ENCODE measurements around the gene KNL1. TPM values are rescaled to one million over a fixed set of nuclear protein-coding genes. Genes with fewer than 3 reads are reported as not detected.

The KNL1 gene
- total RNA-seq, 1 donor from 2014 or later, result 1.5 TPM

DNA sequence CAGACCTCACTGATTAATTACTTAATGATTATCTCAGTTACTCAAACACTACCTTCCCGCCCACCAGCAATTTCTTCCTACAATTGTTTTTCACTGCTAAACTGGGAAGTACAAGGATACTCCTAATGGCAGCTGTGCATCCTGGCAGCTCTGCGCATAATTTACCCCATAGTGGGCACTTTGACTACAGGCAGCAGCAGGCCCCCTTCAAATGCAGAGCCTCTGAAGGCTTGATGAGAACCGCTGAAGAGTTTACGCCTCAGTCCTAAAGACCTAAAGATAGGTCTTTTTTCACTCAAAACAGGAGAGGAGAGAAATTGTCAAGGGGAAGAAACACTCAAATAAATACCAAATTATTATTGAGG, 39.9 kb upstream of the KNL1 start:
- peaks cover 57% of the 10 kb centered on the region for H3K36me3 ChIP-seq
- no peaks in the 10 kb centered on the region for H3K27me3 ChIP-seq (ENCODE audit: low read depth)
- H3K27ac ChIP-seq, result no peak overlapping the region
- no peak for TF ChIP-seq CTCF (IDR thresholded peaks at IDR 0.05)
- DNase-seq (no peak), ATAC-seq (no peak)
- intact Hi-C loops (cut with DNase I), result no loop called here
- no peaks in the 10 kb centered on the region for H3K9me3 ChIP-seq
- no peak overlapping the region for H3K4me3 ChIP-seq
- peaks cover 6% of the 10 kb centered on the region for H3K4me1 ChIP-seq

DNA sequence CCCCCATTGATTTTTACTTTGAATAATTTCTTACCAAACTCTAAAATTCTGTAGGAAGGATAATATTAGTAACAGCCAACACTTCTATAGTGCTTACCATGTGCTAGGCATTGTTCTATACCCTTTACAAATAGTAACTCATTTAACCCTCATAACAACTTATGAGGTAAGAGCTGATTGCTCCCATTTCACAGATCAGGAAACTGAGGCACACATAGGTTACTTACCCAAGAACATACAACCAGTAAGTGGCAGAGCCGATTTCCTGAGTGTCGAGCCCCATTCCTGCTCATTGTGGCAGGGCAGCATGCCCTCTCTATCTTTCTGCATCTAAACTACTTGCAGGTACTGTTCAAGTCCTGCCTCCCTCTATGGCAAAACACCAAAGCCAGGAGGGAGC, 38.2 kb upstream of the KNL1 start:
- no peak for TF ChIP-seq CTCF (IDR thresholded peaks at IDR 0.05)

DNA sequence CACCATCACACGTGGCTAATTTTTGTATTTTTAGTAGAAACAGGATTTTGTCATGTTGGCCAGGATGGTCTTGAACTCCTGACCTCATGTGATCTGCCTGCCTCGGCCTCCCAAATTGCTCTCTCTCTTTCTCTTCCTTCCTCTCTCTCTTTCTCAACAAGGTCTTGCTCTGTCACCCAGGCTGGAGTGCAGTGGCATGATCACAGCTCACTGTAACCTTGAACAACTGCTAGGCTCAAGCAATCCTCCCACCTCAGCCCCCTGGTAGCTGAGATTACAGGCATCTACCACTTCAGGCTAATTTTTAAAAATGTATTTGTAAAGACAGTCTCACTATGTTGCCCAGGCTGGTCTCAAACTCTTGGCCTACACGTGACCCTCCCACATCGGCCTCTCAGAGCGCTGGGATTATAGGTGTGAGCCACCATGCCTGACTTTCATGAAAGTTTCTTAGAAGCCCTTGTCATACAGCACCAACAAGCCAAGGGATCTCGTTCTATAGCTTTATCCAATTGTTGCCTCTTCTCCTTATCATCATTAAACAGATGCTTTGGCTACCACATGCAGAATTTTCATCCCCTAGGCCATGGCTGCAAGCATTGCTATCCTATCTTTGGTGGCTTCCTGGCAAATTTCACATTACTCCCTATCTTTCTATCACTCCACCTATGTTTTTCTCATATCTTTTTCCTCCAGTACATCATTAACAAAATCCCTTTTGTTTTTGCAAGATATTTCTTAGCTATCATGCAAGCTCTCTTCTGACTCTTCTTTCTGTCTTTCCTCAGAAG, 34.9 kb upstream of the KNL1 start:
- intact Hi-C loops (cut with DNase I), result no loop called here
- ATAC-seq (no peak), DNase-seq (no peak)
- Histone ChIP-seq H3K9me3 (no peaks in the 10 kb centered on the region), H3K27me3 (ENCODE audit: low read depth) (no peaks in the 10 kb centered on the region), H3K36me3 (peaks cover 32% of the 10 kb centered on the region), H3K27ac (no peak overlapping the region), H3K4me3 (no peak overlapping the region), H3K4me1 (peaks cover 12% of the 10 kb centered on the region)
- no peak for TF ChIP-seq CTCF (IDR thresholded peaks at IDR 0.05)

More for the DNA sequence above, 38.2 kb upstream of the KNL1 start:
- Histone ChIP-seq H3K36me3 (peaks cover 46% of the 10 kb centered on the region), H3K27me3 (ENCODE audit: low read depth) (no peaks in the 10 kb centered on the region), H3K9me3 (no peaks in the 10 kb centered on the region), H3K4me3 (no peak overlapping the region), H3K27ac (no peak overlapping the region), H3K4me1 (no peaks in the 10 kb centered on the region)
- DNase-seq, result no peak
- intact Hi-C loops (cut with DNase I), result no loop called here
- ATAC-seq, result no peak

DNA sequence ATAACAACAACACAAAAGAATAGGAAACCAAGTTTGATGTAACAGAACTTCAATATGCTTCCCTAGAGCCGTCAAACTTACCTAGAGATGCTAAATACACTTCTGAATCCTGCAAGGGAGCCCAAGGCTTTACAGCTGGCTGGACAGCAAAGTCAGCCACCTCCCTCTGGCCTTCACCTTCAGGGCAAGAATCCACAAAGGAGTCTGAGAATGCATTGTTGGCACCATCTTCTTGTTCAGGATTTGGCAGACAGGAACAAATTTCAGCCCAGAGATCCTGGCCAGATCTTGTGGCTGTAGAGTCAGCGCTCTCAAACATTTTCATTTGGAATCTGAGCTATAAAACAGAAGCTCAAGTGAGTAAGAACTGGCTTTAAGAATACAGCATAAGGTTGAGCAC, 31.4 kb upstream of the KNL1 start:
- no peak overlapping the region for H3K27ac ChIP-seq
- intact Hi-C loops (cut with DNase I), result no loop called here

DNA sequence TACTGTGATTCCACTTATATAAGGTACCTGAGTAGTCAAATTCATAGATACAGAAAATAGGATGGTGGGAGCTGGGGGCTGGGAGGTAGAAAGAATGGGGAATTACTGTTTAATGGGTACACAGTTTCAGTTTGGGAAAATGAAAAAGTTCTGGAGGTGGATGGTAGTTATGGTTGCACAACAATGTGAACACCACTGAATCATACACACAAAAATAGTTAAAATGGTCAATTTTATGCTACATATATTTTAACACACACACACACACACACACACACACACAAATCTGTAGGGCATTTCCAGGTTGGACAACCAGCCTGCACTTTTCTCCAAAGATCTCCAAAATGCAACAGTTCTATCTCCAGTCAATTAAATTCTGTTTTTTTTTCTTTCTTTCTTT, 30.6 kb upstream of the KNL1 start:
- ATAC-seq, result no peak
- Histone ChIP-seq H3K27ac (no peak overlapping the region), H3K9me3 (no peaks in the 10 kb centered on the region), H3K4me3 (no peak overlapping the region), H3K4me1 (peaks cover 14% of the 10 kb centered on the region), H3K36me3 (peaks cover 10% of the 10 kb centered on the region), H3K27me3 (ENCODE audit: low read depth) (no peaks in the 10 kb centered on the region)
- no peak for DNase-seq
- TF ChIP-seq CTCF (IDR thresholded peaks at IDR 0.05), result no peak
- intact Hi-C loops (cut with DNase I), result no loop called here

More for the DNA sequence above, 31.4 kb upstream of the KNL1 start:
- ATAC-seq, result no peak
- Histone ChIP-seq H3K36me3 (peaks cover 10% of the 10 kb centered on the region), H3K27me3 (ENCODE audit: low read depth) (no peaks in the 10 kb centered on the region), H3K4me3 (no peak overlapping the region), H3K9me3 (no peaks in the 10 kb centered on the region), H3K4me1 (peaks cover 13% of the 10 kb centered on the region)
- TF ChIP-seq CTCF (IDR thresholded peaks at IDR 0.05), result no peak
- no peak for DNase-seq

Measured in lower lobe of right lung (tissue), 2 donors.